ENCODE data around the gene TPRN. TPM values are rescaled to one million over a fixed set of nuclear protein-coding genes. Genes with fewer than 3 reads are reported as not detected.

Gene TPRN
- total and polyA plus RNA-seq, 2 of the 4 experiments (the other 2 are of a cell fraction): 1.8 to 5.3 TPM

- Histone ChIP-seq H2BK120ac (ENCODE audit: low read depth, low read length) (no peak overlapping the region), H2AK9ac (replicated peaks; ENCODE audit: low read depth, low read length, poor library complexity) (no peak overlapping the region), H3K36me3 (ENCODE audit: control insufficient read depth, insufficient read depth, low read length) (no peaks in the 10 kb centered on the region), H4K91ac (ENCODE audit: insufficient read depth, low read depth, low read length) (no peak overlapping the region), H3K4me3 (ENCODE audit: insufficient read depth, low read depth, low read length) (no peak overlapping the region), H3K18ac (ENCODE audit: low read depth, low read length) (no peak overlapping the region), H3K9ac (ENCODE audit: low read depth, low read length) (no peak overlapping the region), H4K8ac (ENCODE audit: low read depth in 2 of 2, low read length in 2 of 2) (no peak overlapping the region), H3K14ac (replicated peaks; ENCODE audit: low read depth, low read length) (no peak overlapping the region), H3K79me1 (ENCODE audit: low read depth in 1 of 2, low read length in 2 of 2) (no peaks in the 10 kb centered on the region), H2BK20ac (ENCODE audit: low read depth, low read length) (no peak overlapping the region), H3K9me1 (ENCODE audit: insufficient read depth, low read length) (peaks cover 7% of the 10 kb centered on the region; the same call in 1 of the 2 replicates), H3K23ac (ENCODE audit: low read depth, low read length) (no peak overlapping the region), H3K9me3 (ENCODE audit: control insufficient read depth, insufficient read depth, low read length) (no peaks in the 10 kb centered on the region), H4K5ac (ENCODE audit: low read depth, low read length) (no peak overlapping the region), H2BK5ac (ENCODE audit: low read depth, low read length, poor library complexity, severe bottlenecking) (no peak overlapping the region), H3K4ac (ENCODE audit: low read depth, low read length) (no peak overlapping the region), H2AK5ac (ENCODE audit: low read depth, low read length) (no peak overlapping the region), H3K4me1 (ENCODE audit: control insufficient read depth, insufficient read depth, low read length) (no peaks in the 10 kb centered on the region), H4K20me1 (ENCODE audit: insufficient read depth, low read length) (no peaks in the 10 kb centered on the region), H3K4me2 (ENCODE audit: low read depth, low read length) (no peak overlapping the region), H2BK15ac (ENCODE audit: low read depth, low read length) (no peak overlapping the region), H3K27ac (ENCODE audit: insufficient read depth, low read length) (no peak overlapping the region), H2AFZ (replicated peaks; ENCODE audit: low read length, poor library complexity) (no peak overlapping the region), H3K27me3 (ENCODE audit: control insufficient read depth, insufficient read depth, low read length) (peaks cover 16% of the 10 kb centered on the region), H3K56ac (ENCODE audit: extremely low read depth, insufficient read depth, low read length) (no peak overlapping the region)
- no peak for DNase-seq
- TF ChIP-seq CEBPB (IDR thresholded peaks at IDR 0.05; ENCODE audit: low read depth, low read length): no peak
- TF ChIP-seq, protein P1, sequence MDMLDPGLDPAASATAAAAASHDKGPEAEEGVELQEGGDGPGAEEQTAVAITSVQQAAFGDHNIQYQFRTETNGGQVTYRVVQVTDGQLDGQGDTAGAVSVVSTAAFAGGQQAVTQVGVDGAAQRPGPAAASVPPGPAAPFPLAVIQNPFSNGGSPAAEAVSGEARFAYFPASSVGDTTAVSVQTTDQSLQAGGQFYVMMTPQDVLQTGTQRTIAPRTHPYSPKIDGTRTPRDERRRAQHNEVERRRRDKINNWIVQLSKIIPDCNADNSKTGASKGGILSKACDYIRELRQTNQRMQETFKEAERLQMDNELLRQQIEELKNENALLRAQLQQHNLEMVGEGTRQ (IDR thresholded peaks at IDR 0.05; ENCODE audit: low read depth, low read length): no peak
- TF ChIP-seq CHD1 (IDR thresholded peaks at IDR 0.05; ENCODE audit: low read depth, low read length): no peak
- TF ChIP-seq RCOR1 (IDR thresholded peaks at IDR 0.05; ENCODE audit: insufficient replicate concordance, low read length): no peak
- TF ChIP-seq POLR2A (IDR thresholded peaks at IDR 0.05; ENCODE audit: low read depth, low read length): no peak
- no peak for TF ChIP-seq NFE2L2 (IDR thresholded peaks at IDR 0.05; ENCODE audit: low read depth, low read length)
- TF ChIP-seq CTCF (conservative IDR thresholded peaks at IDR 0.05; ENCODE audit: low read depth, low read length): no peak
- TF ChIP-seq FOS (IDR thresholded peaks at IDR 0.05; ENCODE audit: low read depth, low read length): no peak
- TF ChIP-seq MXI1 (IDR thresholded peaks at IDR 0.05; ENCODE audit: borderline replicate concordance, low read depth, low read length): no peak
- TF ChIP-seq MAFK (IDR thresholded peaks at IDR 0.05; ENCODE audit: low read depth, low read length): no peak
- no peak for TF ChIP-seq MAZ (IDR thresholded peaks at IDR 0.05; ENCODE audit: borderline replicate concordance, low read depth, low read length)
- no peak for TF ChIP-seq SMC3 (IDR thresholded peaks at IDR 0.05; ENCODE audit: low read depth, low read length)
- TF ChIP-seq, protein P2, sequence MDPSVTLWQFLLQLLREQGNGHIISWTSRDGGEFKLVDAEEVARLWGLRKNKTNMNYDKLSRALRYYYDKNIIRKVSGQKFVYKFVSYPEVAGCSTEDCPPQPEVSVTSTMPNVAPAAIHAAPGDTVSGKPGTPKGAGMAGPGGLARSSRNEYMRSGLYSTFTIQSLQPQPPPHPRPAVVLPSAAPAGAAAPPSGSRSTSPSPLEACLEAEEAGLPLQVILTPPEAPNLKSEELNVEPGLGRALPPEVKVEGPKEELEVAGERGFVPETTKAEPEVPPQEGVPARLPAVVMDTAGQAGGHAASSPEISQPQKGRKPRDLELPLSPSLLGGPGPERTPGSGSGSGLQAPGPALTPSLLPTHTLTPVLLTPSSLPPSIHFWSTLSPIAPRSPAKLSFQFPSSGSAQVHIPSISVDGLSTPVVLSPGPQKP (IDR thresholded peaks at IDR 0.05; ENCODE audit: borderline replicate concordance, low read depth, low read length): no peak
- no peak for TF ChIP-seq RFX5 (IDR thresholded peaks at IDR 0.05; ENCODE audit: low read depth, low read length)
- no peak for TF ChIP-seq RAD21 (IDR thresholded peaks at IDR 0.05; ENCODE audit: low read length)
- no peak for TF ChIP-seq BHLHE40 (IDR thresholded peaks at IDR 0.05; ENCODE audit: low read depth, low read length)
- dilution Hi-C loops (cut with HindIII; ENCODE audit: low sequenced_read_pairs, unreplicated experiment) (no loop called here), in situ Hi-C loops (cut with MboI; ENCODE audit: low sequenced_read_pairs) (no loop called here), intact Hi-C loops (cut with micrococcal nuclease) (no loop called here)
- BruUV-seq (replicated peaks): no TSS peak
- 70% methylated on average over 2 of the region's 24 CpGs; no CpG with 5 or more reads in 1 of the 2 experiments for WGBS, 2 experiments (ENCODE audit: extremely low coverage in 2 of 2, insufficient read length in 1 of 2)
- no peak for ATAC-seq (ENCODE audit: low read depth)
- POLR2A ChIA-PET (ENCODE audit: unreplicated experiment): no interaction called here
- CTCF ChIA-PET: no interaction called here
Measured at GRCh38 chr9:137147793-137148160, 52.8 kb downstream of the TPRN start.
